GM21526 (cell line): Measurements from ENCODE around the gene ENOX1.

Experiments
- ATAC-seq: cut with Tn5 transposase; IDR thresholded peaks from one replicate; pipeline ENCODE4 v1.9.1; 2021; ENCODE audit warnings: moderate library complexity; ENCODE audit not compliant: unreplicated experiment, low FRiP score

The ENOX1 gene

GRCh38 chr13:43614063-43614462, 172.7 kb downstream of the ENOX1 start:
- no peak for ATAC-seq

GRCh38 chr13:43611281-43612273, 175.2 kb downstream of the ENOX1 start:
- ATAC-seq: no peak

- no peak for ATAC-seq
These were observed 178.2 kb downstream of the ENOX1 start for GRCh38 chr13:43608400-43609137.

- ATAC-seq: no peak
These were observed 189.2 kb downstream of the ENOX1 start for GRCh38 chr13:43597599-43597945.

GRCh38 chr13:43596924-43597598, 189.7 kb downstream of the ENOX1 start:
- no peak for ATAC-seq

- no peak for ATAC-seq
These were observed 190.8 kb downstream of the ENOX1 start for GRCh38 chr13:43596006-43596405.

- no peak for ATAC-seq
These were observed 199.4 kb downstream of the ENOX1 start for GRCh38 chr13:43587376-43587775.

- ATAC-seq: no peak
These were observed 202.0 kb downstream of the ENOX1 start for GRCh38 chr13:43584751-43585150.

- ATAC-seq: no peak
These were observed 203.5 kb downstream of the ENOX1 start for GRCh38 chr13:43583321-43583720.

- no peak for ATAC-seq
These were observed 206.5 kb downstream of the ENOX1 start for GRCh38 chr13:43580280-43580679.

- no peak for ATAC-seq
These were observed 207.5 kb downstream of the ENOX1 start for GRCh38 chr13:43579321-43579720.

GRCh38 chr13:43574605-43575004, 212.2 kb downstream of the ENOX1 start:
- ATAC-seq: no peak

GRCh38 chr13:43573802-43574514, 212.8 kb downstream of the ENOX1 start:
- ATAC-seq: no peak

- ATAC-seq: no peak
These were observed 213.4 kb downstream of the ENOX1 start for GRCh38 chr13:43573361-43573740.

GRCh38 chr13:43572656-43573360, 214.0 kb downstream of the ENOX1 start:
- no peak for ATAC-seq

GRCh38 chr13:43569658-43570057, 217.1 kb downstream of the ENOX1 start:
- no peak for ATAC-seq

- ATAC-seq: no peak
These were observed 219.2 kb downstream of the ENOX1 start for GRCh38 chr13:43567608-43568007.

GRCh38 chr13:43564952-43565351, 221.8 kb downstream of the ENOX1 start:
- ATAC-seq: no peak

- no peak for ATAC-seq
These were observed 225.7 kb downstream of the ENOX1 start for GRCh38 chr13:43561081-43561480.

- no peak for ATAC-seq
These were observed 227.8 kb downstream of the ENOX1 start for GRCh38 chr13:43558939-43559338.
